OCI-LY7 (cell line): Measurements from ENCODE around the gene COL5A1. TPM values are rescaled to one million over a fixed set of nuclear protein-coding genes. Genes with fewer than 3 reads are reported as not detected.

Source experiments
- BruUV-seq: library from RNA; stranded (reverse); fragments of 400-500 nt; replicated peaks from 2 replicates; lab custom pipeline; 2021; lab: Mats Ljungman, UMichigan
- CTCF ChIA-PET: fragments of 300-600 bp; sonication (Branson Sonifier 250); formaldehyde crosslinking; loops from one replicate; lab custom pipeline; 2022; ENCODE audit warnings: antibody characterized with exemption; ENCODE audit not compliant: unreplicated experiment; lab: Charles Lee
- POLR2A ChIA-PET: fragments of 300-600 bp; sonication (Branson Sonifier 250); formaldehyde crosslinking; loops from one replicate; lab custom pipeline; 2022; ENCODE audit warnings: antibody characterized with exemption; lab: Charles Lee
- DNase-seq: peaks from one replicate; pipeline ENCODE4 v3.0.0-alpha.2; 2015; ENCODE audit warnings: low spot score
- H2AFZ ChIP-seq: fragments of 200-600 bp; sonication (generic), shearing (Covaris generic); 2 replicates; pipeline ENCODE4 v1.6.1; 2014; ENCODE audit warnings: mild to moderate bottlenecking, antibody characterized with exemption, low read length, moderate library complexity
- H3K27ac ChIP-seq: fragments of 200-600 bp; sonication (generic); 2 replicates; pipeline ENCODE4 v1.5.1; 2014; ENCODE audit warnings: mixed run types, low read depth, mild to moderate bottlenecking, moderate library complexity, low read length, inconsistent platforms; ENCODE audit not compliant: poor library complexity, severe bottlenecking
- H3K36me3 ChIP-seq: fragments of 200-600 bp; sonication (generic); 2 replicates; pipeline ENCODE4 v1.6.1; 2014; ENCODE audit warnings: mild to moderate bottlenecking, antibody characterized with exemption, low read length, moderate library complexity, mixed read lengths; ENCODE audit not compliant: insufficient read depth
- H3K4me1 ChIP-seq: fragments of 200-600 bp; sonication (generic); 2 replicates; pipeline ENCODE4 v1.5.1; 2014; ENCODE audit warnings: mild to moderate bottlenecking, low read length; ENCODE audit not compliant: insufficient read depth, poor library complexity, severe bottlenecking
- H3K4me2 ChIP-seq: fragments of 200-600 bp; sonication (generic); 2 replicates; pipeline ENCODE4 v1.6.1; 2014; ENCODE audit warnings: mild to moderate bottlenecking, low read length
- H3K4me3 ChIP-seq: fragments of 200-600 bp; sonication (generic); 2 replicates; pipeline ENCODE4 v1.5.1; 2014; ENCODE audit warnings: mild to moderate bottlenecking, low read depth, low read length; ENCODE audit not compliant: poor library complexity, severe bottlenecking
- H3K79me2 ChIP-seq: fragments of 200-600 bp; sonication (generic); 2 replicates; pipeline ENCODE4 v1.6.1; 2016; ENCODE audit warnings: low read depth, mild to moderate bottlenecking, low read length, moderate library complexity, mixed read lengths; ENCODE audit not compliant: insufficient read depth
- H3K9me2 ChIP-seq: fragments of 200-600 bp; sonication (generic); 2 replicates; pipeline ENCODE4 v1.6.1; 2016; ENCODE audit warnings: mild to moderate bottlenecking, low read length, mixed read lengths; ENCODE audit not compliant: insufficient read depth
- H3K9me3 ChIP-seq: fragments of 200-600 bp; sonication (generic); 2 replicates; pipeline ENCODE4 v1.6.1; 2014; ENCODE audit warnings: mild to moderate bottlenecking, mixed run types, low read length, mixed read lengths
- H4K20me1 ChIP-seq: fragments of 200-600 bp; sonication (generic); 2 replicates; pipeline ENCODE4 v1.6.1; 2014; ENCODE audit warnings: mild to moderate bottlenecking, antibody characterized with exemption, low read length, moderate library complexity, mixed read lengths; ENCODE audit not compliant: insufficient read depth
- CTCF ChIP-seq: fragments of 200-600 bp; sonication (generic); conservative IDR thresholded peaks from 2 replicates; pipeline ENCODE4 v1.5.1; 2014; ENCODE audit warnings: mild to moderate bottlenecking, antibody characterized with exemption, low read length, moderate library complexity, mixed read lengths
- EZH2phosphoT487 ChIP-seq: fragments of 200-600 bp; sonication (generic); IDR thresholded peaks from 2 replicates; pipeline ENCODE4 v1.6.1; 2018; ENCODE audit warnings: low read depth, borderline replicate concordance, mild to moderate bottlenecking, mixed run types, antibody characterized with exemption, low read length, moderate library complexity, mixed read lengths
- intact Hi-C: fragments of 100-400 bp; cut with micrococcal nuclease; formaldehyde crosslinking; loops from one replicate; pipeline ENCODE4 v1.10.0; 2022; ENCODE audit not compliant: unreplicated experiment
- total RNA-seq, 2 experiments: library from RNA; depleted of rRNA in 1 of 2; stranded (reverse); fragments of >200 nt in 1 of 2; shearing (Covaris generic) in 1 of 2; gene quantifications; 2 replicates each; pipeline ENCODE4 v1.2.3, GENCODE V29; 2014 to 2022

COL5A1 gene
- total RNA-seq, 2 experiments from 2014 or later: 12.2 to 28.6 TPM

- BruUV-seq: no TSS peak
- H3K79me2 ChIP-seq: no peaks in the 10 kb centered on the region
- no peaks in the 10 kb centered on the region for H3K36me3 ChIP-seq
- TF ChIP-seq EZH2phosphoT487 (no peak), CTCF (no peak)
- no peak overlapping the region for H2AFZ ChIP-seq
- DNase-seq: no peak
- H3K4me3 ChIP-seq: no peak overlapping the region
- H3K4me2 ChIP-seq: no peak overlapping the region
- intact Hi-C loops: no loop called here
- no peaks in the 10 kb centered on the region for H4K20me1 ChIP-seq
- ChIA-PET CTCF (no interaction called here), POLR2A (no interaction called here)
- no peaks in the 10 kb centered on the region for H3K4me1 ChIP-seq
- no peaks in the 10 kb centered on the region for H3K9me2 ChIP-seq
- no peak overlapping the region for H3K27ac ChIP-seq
- 0 out of 2 replicates have a peak, but pooled peaks cover 6% of the 10 kb centered on the region for H3K9me3 ChIP-seq
Measured at GRCh38 chr9:134750450-134751155, 109.0 kb downstream of the COL5A1 start.

DNA sequence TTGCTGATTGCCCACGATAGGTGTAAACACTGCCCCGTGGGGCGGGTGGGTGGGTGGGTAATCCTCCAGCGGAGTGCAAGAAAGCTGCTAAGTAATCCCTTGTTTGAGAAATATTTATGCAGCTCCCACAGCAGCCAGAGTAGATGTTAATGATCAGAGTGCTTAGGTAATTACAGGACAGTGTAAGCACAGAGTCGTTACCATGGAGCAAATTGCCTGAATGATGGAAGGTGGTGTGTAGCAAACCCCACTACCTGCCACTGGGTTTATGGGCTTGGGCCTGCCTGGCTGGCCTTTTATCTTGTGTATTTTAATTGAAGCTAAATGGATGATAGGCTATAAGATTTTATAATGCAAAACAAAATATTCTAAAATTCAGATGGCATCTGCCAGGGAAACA, 110.0 kb downstream of the COL5A1 start:
- ChIA-PET CTCF (no interaction called here), POLR2A (no interaction called here)
- no peak overlapping the region for H3K4me3 ChIP-seq
- no peaks in the 10 kb centered on the region for H3K9me2 ChIP-seq
- no peak for DNase-seq
- intact Hi-C loops: no loop called here
- H3K4me2 ChIP-seq: no peak overlapping the region
- H3K9me3 ChIP-seq: 0 out of 2 replicates have a peak, but pooled peaks cover 6% of the 10 kb centered on the region
- H4K20me1 ChIP-seq: no peaks in the 10 kb centered on the region
- no peak overlapping the region for H3K27ac ChIP-seq
- no peaks in the 10 kb centered on the region for H3K79me2 ChIP-seq
- no peaks in the 10 kb centered on the region for H3K36me3 ChIP-seq
- H2AFZ ChIP-seq: no peak overlapping the region
- TF ChIP-seq EZH2phosphoT487 (no peak), CTCF (no peak)
- no TSS peak for BruUV-seq
- H3K4me1 ChIP-seq: no peaks in the 10 kb centered on the region

DNA sequence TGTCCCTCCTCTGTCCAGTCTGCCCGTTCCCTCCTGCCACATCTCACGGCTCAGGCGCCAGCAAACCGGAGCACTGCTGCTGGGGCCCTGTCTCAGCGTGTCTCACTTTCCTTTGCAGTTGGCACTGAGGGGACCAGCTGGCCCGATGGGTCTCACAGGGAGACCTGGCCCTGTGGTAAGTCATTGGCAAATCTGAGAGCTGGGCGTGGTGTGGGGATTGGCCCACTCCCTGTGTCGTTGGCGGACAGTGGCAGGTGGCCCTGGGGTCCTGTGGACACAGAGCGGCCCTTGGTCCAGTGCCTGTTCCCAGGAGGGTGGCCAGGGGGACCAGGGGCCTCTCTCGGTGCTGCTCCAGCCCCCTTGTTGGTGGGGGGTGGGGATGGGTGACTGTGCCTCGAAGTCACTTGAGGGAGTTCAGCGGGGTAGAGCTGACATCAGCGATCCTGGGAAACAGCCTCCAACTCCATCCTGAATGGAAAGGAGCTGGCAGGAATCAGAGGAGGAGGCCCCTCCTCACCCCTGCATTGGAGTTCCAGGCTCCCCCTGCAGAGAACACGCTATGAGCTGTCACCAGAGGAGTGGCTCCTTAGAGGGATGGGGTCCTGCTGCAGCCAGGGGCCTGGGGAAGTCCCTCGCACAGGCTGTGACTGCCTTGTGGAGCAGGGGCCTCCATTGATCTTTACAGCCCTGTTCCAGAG, 111.0 kb downstream of the COL5A1 start:
- 0 out of 2 replicates have a peak, but pooled peaks cover 6% of the 10 kb centered on the region for H3K9me3 ChIP-seq
- no peaks in the 10 kb centered on the region for H3K36me3 ChIP-seq
- TF ChIP-seq EZH2phosphoT487: no peak
- no peak for TF ChIP-seq CTCF
- H4K20me1 ChIP-seq: no peaks in the 10 kb centered on the region
- H3K4me1 ChIP-seq: no peaks in the 10 kb centered on the region
- H3K9me2 ChIP-seq: no peaks in the 10 kb centered on the region
- H2AFZ ChIP-seq: no peak overlapping the region
- DNase-seq: no peak
- no peak overlapping the region for H3K27ac ChIP-seq
- CTCF ChIA-PET: no interaction called here
- H3K4me2 ChIP-seq: no peak overlapping the region
- BruUV-seq: no TSS peak
- POLR2A ChIA-PET: no interaction called here
- intact Hi-C loops: no loop called here
- H3K79me2 ChIP-seq: no peaks in the 10 kb centered on the region
- no peak overlapping the region for H3K4me3 ChIP-seq
